B cell (primary cell): ENCODE results near the gene ZDHHC11. TPM values are rescaled to one million over a fixed set of nuclear protein-coding genes. Genes with fewer than 3 reads are reported as not detected.

ENCODE experiments used
- ATAC-seq: fragments of 200-7000 bp; cut with Tn5 transposase; one replicate; pipeline ENCODE4 v1.10.0; 2021; ENCODE audit warnings: low read depth, mild to moderate bottlenecking, moderate number of reproducible peaks, moderate library complexity
- CTCF ChIA-PET: fragments of 350-600 bp; sonication (Branson Sonifier 250); formaldehyde crosslinking; loops from one replicate; lab custom pipeline; 2021; ENCODE audit warnings: antibody characterized with exemption, inconsistent platforms; lab: Charles Lee
- POLR2A ChIA-PET: fragments of 350-600 bp; sonication (Branson Sonifier 250); formaldehyde crosslinking; loops from one replicate; lab custom pipeline; 2021; ENCODE audit warnings: antibody characterized with exemption; lab: Charles Lee
- DNase-seq: peaks from one replicate; pipeline ENCODE4 v3.0.0; 2013
- H2AFZ ChIP-seq: 2 replicates; pipeline ENCODE4 v1.6.1; 2012; ENCODE audit warnings: mild to moderate bottlenecking, low read depth, low read length; ENCODE audit not compliant: insufficient read depth, poor library complexity, severe bottlenecking
- H3K27ac ChIP-seq, 2 donors: 1 replicate in 1 of 2; 2 replicates in 1 of 2; pipeline ENCODE4 v1.5.1; 2012 to 2013; ENCODE audit warnings: low read length in 2 of 2, mild to moderate bottlenecking in 2 of 2, moderate library complexity in 1 of 2
- H3K27me3 ChIP-seq, 4 experiments: fragments of 200-600 bp in 1 of 4; sonication (generic) in 1 of 4; replicated peaks in 1 of 4; 1 replicate in 2 of 4; 2 replicates in 2 of 4; pipeline versions ENCODE4 v1.6.1 to v1.7.0; 2013 to 2016; ENCODE audit warnings: low read length in 3 of 4, mild to moderate bottlenecking in 2 of 4, mixed read lengths in 1 of 4, moderate library complexity in 1 of 4; ENCODE audit not compliant: insufficient read depth in 4 of 4, control insufficient read depth in 3 of 4; ENCODE audit errors: control extremely low read depth in 1 of 4
- H3K36me3 ChIP-seq, 2 experiments: replicated peaks in 1 of 2; 1 replicate in 1 of 2; 2 replicates in 1 of 2; pipeline versions ENCODE4 v1.6.1 to v1.7.1; 2013; ENCODE audit warnings: low read length in 1 of 2; ENCODE audit not compliant: insufficient read depth in 2 of 2, control insufficient read depth in 1 of 2; ENCODE audit errors: control extremely low read depth in 1 of 2, extremely low read depth in 1 of 2
- H3K4me1 ChIP-seq, 2 donors: fragments of 200-600 bp in 1 of 2; sonication (generic) in 1 of 2; 1 replicate in 1 of 2; 2 replicates in 1 of 2; pipeline versions ENCODE4 v1.5.1 to v1.6.1; 2013 to 2017; ENCODE audit warnings: low read length in 2 of 2; ENCODE audit not compliant: control insufficient read depth in 2 of 2, insufficient read depth in 2 of 2
- H3K4me2 ChIP-seq: replicated peaks from 2 replicates; pipeline ENCODE3; 2012; ENCODE audit warnings: mild to moderate bottlenecking, low read depth, low read length; ENCODE audit not compliant: poor library complexity, severe bottlenecking
- H3K4me3 ChIP-seq, 5 experiments: fragments of 200-600 bp in 1 of 5; sonication (generic) in 1 of 5; 1 replicate in 3 of 5; 2 replicates in 2 of 5; pipeline versions ENCODE4 v1.5.1 to v1.7.0; 2011 to 2016; ENCODE audit warnings: low read length in 4 of 5, mild to moderate bottlenecking in 4 of 5, low read depth in 2 of 5, control low read depth in 1 of 5, moderate library complexity in 1 of 5; ENCODE audit not compliant: insufficient read depth in 1 of 5; ENCODE audit errors: control extremely low read depth in 1 of 5, extremely low read depth in 1 of 5
- H3K79me2 ChIP-seq: fragments of 200-600 bp; sonication (generic); one replicate; pipeline ENCODE4 v1.6.0; 2016; ENCODE audit warnings: low read length; ENCODE audit not compliant: control insufficient read depth, insufficient read depth
- H3K9ac ChIP-seq: fragments of 200-600 bp; sonication (generic); 2 replicates; pipeline ENCODE4 v1.6.1; 2017; ENCODE audit warnings: mild to moderate bottlenecking, low read length, moderate library complexity
- H3K9me3 ChIP-seq, 3 donors: one replicate each; pipeline versions ENCODE4 v1.6.1 to v1.7.1; 2013; ENCODE audit warnings: low read length in 2 of 3; ENCODE audit not compliant: control insufficient read depth in 2 of 3, insufficient read depth in 1 of 3; ENCODE audit errors: control extremely low read depth in 1 of 3
- H4K20me1 ChIP-seq: 2 replicates; pipeline ENCODE4 v1.6.0; 2012; ENCODE audit warnings: mild to moderate bottlenecking, low read length; ENCODE audit not compliant: insufficient read depth, control insufficient read depth, poor library complexity, severe bottlenecking
- H3K27ac Mint-ChIP-seq: one replicate; pipeline ENCODE4 v1.8.0; 2021; ENCODE audit warnings: mixed read lengths
- H3K27me3 Mint-ChIP-seq: one replicate; pipeline ENCODE4 v1.8.0; 2021; ENCODE audit warnings: mixed read lengths
- H3K4me1 Mint-ChIP-seq: one replicate; pipeline ENCODE4 v1.8.0; 2021; ENCODE audit warnings: mixed read lengths
- H3K4me3 Mint-ChIP-seq: one replicate; pipeline ENCODE4 v1.8.0; 2021; ENCODE audit warnings: mixed read lengths
- H3K9me3 Mint-ChIP-seq: one replicate; pipeline ENCODE4 v1.8.0; 2022; ENCODE audit warnings: mixed read lengths; ENCODE audit not compliant: insufficient read depth
- CTCF ChIP-seq: fragments of 200-600 bp; IDR thresholded peaks from one replicate; pipeline ENCODE4 v1.8.0; 2022; ENCODE audit warnings: antibody characterized with exemption, mild to moderate bottlenecking
- EZH2 ChIP-seq: IDR thresholded peaks from 2 replicates; pipeline ENCODE4 v1.6.1; 2012; ENCODE audit warnings: borderline replicate concordance, low read depth, mild to moderate bottlenecking, moderate library complexity, low read length; ENCODE audit not compliant: insufficient read depth, poor library complexity, severe bottlenecking
- WGBS: methylation state at CpG from one replicate; pipeline ENCODE4 v1.1.5; 2013; ENCODE audit warnings: missing lambda C conversion rate; ENCODE audit not compliant: insufficient coverage; 5-methylcytosine and 5-hydroxymethylcytosine counted together
- intact Hi-C: fragments of 100-400 bp; cut with micrococcal nuclease; formaldehyde crosslinking; loops from one replicate; pipeline ENCODE4 v1.10.0; 2022
- polyA plus RNA-seq: library from polyadenylated mRNA; depleted of rRNA; stranded (reverse); fragments of >200 nt; gene quantifications from 2 replicates; pipeline ENCODE4 v1.2.3, GENCODE V29; 2012
- total RNA-seq, 2 donors: library from RNA; stranded (reverse); fragments of 120-200 nt in 1 of 2; gene quantifications; 1 replicate in 1 of 2; 2 replicates in 1 of 2; pipeline versions ENCODE4 v1.2.3 to v1.2.4, GENCODE V29; 2013 to 2022

Gene ZDHHC11
- total and polyA plus RNA-seq, 2 donors (not counting 1 experiment from before 2014, with no cell fraction given) = 0.69 to 3.0 TPM

GRCh38 chr5:761059-761771 is 89.6 kb downstream of the ZDHHC11 start:
- DNase-seq (no peak), ATAC-seq (no peak)
- no peaks in the 10 kb centered on the region for H3K79me2 ChIP-seq
- H3K36me3 ChIP-seq = no peaks in the 10 kb centered on the region
- no peaks in the 10 kb centered on the region for H3K9me3 Mint-ChIP-seq
- no peaks in the 10 kb centered on the region for H4K20me1 ChIP-seq
- H3K4me3 ChIP-seq = no peak overlapping the region
- ChIA-PET POLR2A (no interaction called here), CTCF (no interaction called here)
- H3K4me2 ChIP-seq = no peak overlapping the region
- no peak overlapping the region for H3K9ac ChIP-seq
- intact Hi-C loops = loop anchor here (5.0 kb wide), 1 partner anchor 81 kb away; no protein-coding TSS in a partner anchor
- no peak overlapping the region for H3K4me3 Mint-ChIP-seq
- H2AFZ ChIP-seq = no peak overlapping the region
- H3K27me3 ChIP-seq = peaks cover 0 to 3% (median 0%) of the 10 kb centered on the region in 4 experiments
- H3K27me3 Mint-ChIP-seq = peaks cover 13% of the 10 kb centered on the region
- TF ChIP-seq CTCF (no peak), EZH2 (no peak)
- H3K4me1 Mint-ChIP-seq = no peaks in the 10 kb centered on the region
- no peak overlapping the region for H3K27ac Mint-ChIP-seq
- peaks cover 0 to 5% (median 0%) of the 10 kb centered on the region in 3 donors for H3K9me3 ChIP-seq
- WGBS = 80% methylated on average over 14 of the region's 15 CpGs
- H3K27ac ChIP-seq = no peak overlapping the region
- no peaks in the 10 kb centered on the region for H3K4me1 ChIP-seq

DNA sequence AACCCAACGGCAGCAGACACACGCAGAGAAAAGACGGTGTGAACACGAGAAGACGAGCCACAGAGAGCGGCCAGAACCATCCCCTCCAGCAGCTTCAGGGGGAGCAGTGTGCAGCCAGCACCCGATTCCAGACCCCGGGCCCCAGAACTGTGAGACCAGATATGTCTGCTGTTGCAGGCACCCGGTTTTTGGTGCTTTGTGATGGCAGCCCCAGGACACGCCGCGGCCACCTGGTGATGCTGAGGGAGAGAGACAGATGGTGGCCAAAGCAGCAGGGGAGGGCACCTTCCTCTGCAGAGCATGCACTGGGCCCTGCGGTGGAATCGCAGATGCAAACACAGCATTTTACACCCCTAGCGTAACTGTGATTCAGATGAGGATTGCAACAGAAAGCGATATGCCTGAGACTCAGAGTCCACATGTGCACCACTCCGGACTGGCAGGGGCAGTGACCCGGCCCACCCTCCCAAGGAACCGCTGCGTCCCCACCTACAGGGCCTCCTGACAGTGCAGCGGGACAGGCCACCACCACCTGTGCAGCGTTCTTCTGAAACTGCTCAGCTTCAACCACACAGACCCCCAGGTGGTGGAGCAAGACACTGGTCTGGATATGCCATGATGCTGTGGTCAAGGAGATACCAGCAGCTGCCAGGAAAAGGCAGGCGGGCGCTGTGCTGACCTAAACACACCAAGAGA is 90.3 kb downstream of the ZDHHC11 start:
- H4K20me1 ChIP-seq = no peaks in the 10 kb centered on the region
- Mint-ChIP-seq H3K4me1 (no peaks in the 10 kb centered on the region), H3K27ac (no peak overlapping the region), H3K27me3 (peaks cover 14% of the 10 kb centered on the region), H3K9me3 (no peaks in the 10 kb centered on the region), H3K4me3 (no peak overlapping the region)
- DNase-seq (no peak), ATAC-seq (no peak)
- TF ChIP-seq EZH2 = no peak
- no peak for TF ChIP-seq CTCF
- no peak overlapping the region for H3K4me3 ChIP-seq
- H3K9ac ChIP-seq = no peak overlapping the region
- H3K9me3 ChIP-seq = peaks cover 0 to 5% (median 0%) of the 10 kb centered on the region in 3 donors
- H3K4me1 ChIP-seq = no peaks in the 10 kb centered on the region
- ChIA-PET POLR2A (no interaction called here), CTCF (no interaction called here)
- peaks cover 0 to 3% (median 0%) of the 10 kb centered on the region in 4 experiments for H3K27me3 ChIP-seq
- intact Hi-C loops = loop anchor here (5.0 kb wide), 1 partner anchor 82 kb away; no protein-coding TSS in a partner anchor
- H3K4me2 ChIP-seq = no peak overlapping the region
- WGBS = 93% methylated on average over 22 of the region's 24 CpGs
- no peak overlapping the region for H2AFZ ChIP-seq
- H3K79me2 ChIP-seq = no peaks in the 10 kb centered on the region
- H3K27ac ChIP-seq = no peak overlapping the region
- no peaks in the 10 kb centered on the region for H3K36me3 ChIP-seq
